Effector memory CD8-positive, alpha-beta T cell (primary cell): ENCODE measurements around the gene AUTS2.

Experiments
- ATAC-seq: fragments of 150-1000 bp; cut with Tn5 transposase; replicated peaks from 2 replicates; pipeline ENCODE4 v1.10.0; 2021; ENCODE audit warnings: mild to moderate bottlenecking, moderate library complexity
- DNase-seq, 3 experiments: peaks; one replicate each; pipeline ENCODE4 v3.0.0; 2021
- H3K27ac Mint-ChIP-seq, 2 donors: one replicate each; pipeline ENCODE4 v1.8.0; 2022; ENCODE audit warnings: mild to moderate bottlenecking in 2 of 2, mixed read lengths in 2 of 2, moderate library complexity in 2 of 2
- H3K27me3 Mint-ChIP-seq, 2 donors: one replicate each; pipeline ENCODE4 v1.8.0; 2022; ENCODE audit warnings: mixed read lengths in 2 of 2
- H3K36me3 Mint-ChIP-seq: one replicate; pipeline ENCODE4 v1.8.0; 2022; ENCODE audit warnings: mild to moderate bottlenecking, moderate library complexity, mixed read lengths; ENCODE audit not compliant: insufficient read depth
- H3K4me1 Mint-ChIP-seq, 2 donors: one replicate each; pipeline ENCODE4 v1.8.0; 2022; ENCODE audit warnings: low read depth in 2 of 2, mixed read lengths in 2 of 2
- H3K4me3 Mint-ChIP-seq, 2 donors: one replicate each; pipeline ENCODE4 v1.8.0; 2022; ENCODE audit warnings: mild to moderate bottlenecking in 2 of 2, mixed read lengths in 2 of 2, moderate library complexity in 2 of 2
- H3K9me3 Mint-ChIP-seq, 2 donors: one replicate each; pipeline ENCODE4 v1.8.0; 2022; ENCODE audit warnings: mixed read lengths in 2 of 2

The AUTS2 gene

DNA sequence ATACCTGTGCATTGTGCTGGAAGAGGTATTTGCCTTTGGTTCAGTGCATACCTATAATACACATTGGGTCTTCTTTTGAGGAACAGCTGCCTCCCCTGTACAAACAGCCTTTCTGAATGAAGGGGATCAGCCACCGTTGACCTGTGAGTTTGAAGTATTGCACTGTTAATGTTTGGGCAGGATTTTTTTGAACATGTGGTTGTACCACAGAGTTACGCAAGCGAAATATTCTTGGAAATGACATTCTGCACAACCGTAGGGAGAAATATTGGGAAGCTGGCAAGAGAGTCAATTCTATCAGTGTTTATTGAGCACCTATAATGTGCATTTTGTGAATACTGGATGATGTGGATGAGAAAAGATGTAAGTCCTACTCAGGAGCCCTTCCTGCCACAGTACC is 270.6 kb downstream of the AUTS2 start:
- H3K36me3 Mint-ChIP-seq: no peaks in the 10 kb centered on the region
- H3K4me1 Mint-ChIP-seq: peaks cover 0 to 4% of the 10 kb centered on the region in 2 donors
- H3K9me3 Mint-ChIP-seq: no peaks in the 10 kb centered on the region
- H3K4me3 Mint-ChIP-seq: no peak overlapping the region
- ATAC-seq (no peak), DNase-seq (no peak)
- no peak overlapping the region for H3K27ac Mint-ChIP-seq
- H3K27me3 Mint-ChIP-seq: peaks cover 0 to 4% of the 10 kb centered on the region in 2 donors

DNA sequence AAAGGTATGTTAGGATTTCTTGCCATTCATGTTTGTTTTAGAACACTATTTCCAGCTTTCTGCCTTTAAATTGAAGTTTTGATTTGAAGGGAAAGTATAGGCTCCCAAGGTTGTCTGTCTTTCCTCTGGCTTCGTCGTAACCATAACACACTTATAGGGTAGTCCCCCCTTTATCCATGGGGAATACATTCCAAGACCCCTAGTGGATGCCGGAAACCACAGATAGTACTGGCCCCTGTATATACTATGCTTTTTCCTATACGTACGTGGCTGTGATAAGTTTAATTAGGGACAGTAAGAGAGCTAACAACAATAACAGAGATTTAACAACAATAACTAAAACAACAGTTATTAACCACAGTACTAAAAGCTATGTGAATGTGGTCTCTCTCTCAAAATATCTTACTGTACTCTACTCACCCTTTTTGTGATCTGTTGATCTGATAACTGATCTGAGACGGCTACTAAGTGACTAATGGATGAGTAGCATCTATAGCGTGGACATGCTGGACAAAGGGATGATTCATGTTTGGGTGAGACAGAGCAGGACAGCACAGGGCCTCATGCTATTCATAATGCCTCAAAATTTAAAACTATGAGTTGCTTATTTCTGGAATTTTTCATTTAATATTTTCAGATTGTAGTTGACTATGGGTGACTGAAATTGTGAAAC is 273.1 kb downstream of the AUTS2 start:
- ATAC-seq: no peak
- no peaks in the 10 kb centered on the region for H3K9me3 Mint-ChIP-seq
- H3K27me3 Mint-ChIP-seq: no peaks in the 10 kb centered on the region
- H3K4me1 Mint-ChIP-seq: peaks cover 0 to 4% of the 10 kb centered on the region in 2 donors
- no peak for DNase-seq
- H3K36me3 Mint-ChIP-seq: no peaks in the 10 kb centered on the region
- no peak overlapping the region for H3K27ac Mint-ChIP-seq
- H3K4me3 Mint-ChIP-seq: no peak overlapping the region

DNA sequence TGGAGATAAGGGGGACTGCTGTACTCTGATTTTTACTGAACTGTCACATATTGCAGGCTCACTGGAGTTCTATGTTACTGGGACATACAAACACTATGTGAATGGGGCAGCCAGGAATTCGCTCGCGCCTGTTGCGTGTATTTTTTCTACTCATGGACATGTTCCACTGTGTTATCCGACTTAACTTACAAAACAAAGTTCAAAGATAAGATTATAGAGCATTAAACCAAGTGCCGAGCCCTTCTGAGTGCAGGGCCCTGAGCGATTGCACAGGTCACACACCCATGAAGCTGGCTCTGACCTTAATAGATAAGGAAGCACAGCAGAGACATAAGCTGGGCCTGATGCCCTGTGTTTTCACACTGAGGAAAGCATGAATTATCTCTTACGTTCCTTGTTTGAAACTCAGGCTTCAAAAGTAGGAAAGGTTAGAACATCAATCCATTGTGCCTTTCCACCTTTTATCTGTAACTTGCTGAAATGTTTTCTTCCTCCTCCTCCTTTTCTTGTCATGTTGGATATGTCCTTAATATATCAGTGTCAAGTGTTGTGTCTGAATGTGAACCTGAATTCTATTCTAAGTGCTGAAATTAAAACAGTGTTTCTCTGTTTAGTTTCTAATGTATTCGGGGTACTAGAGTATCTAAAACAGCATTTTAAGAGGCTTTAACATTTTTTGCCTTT is 273.8 kb downstream of the AUTS2 start:
- H3K27me3 Mint-ChIP-seq: no peaks in the 10 kb centered on the region
- DNase-seq (no peak), ATAC-seq (no peak)
- no peak overlapping the region for H3K27ac Mint-ChIP-seq
- no peaks in the 10 kb centered on the region for H3K9me3 Mint-ChIP-seq
- H3K4me3 Mint-ChIP-seq: no peak overlapping the region
- peaks cover 0 to 4% of the 10 kb centered on the region in 2 donors for H3K4me1 Mint-ChIP-seq
- no peaks in the 10 kb centered on the region for H3K36me3 Mint-ChIP-seq

DNA sequence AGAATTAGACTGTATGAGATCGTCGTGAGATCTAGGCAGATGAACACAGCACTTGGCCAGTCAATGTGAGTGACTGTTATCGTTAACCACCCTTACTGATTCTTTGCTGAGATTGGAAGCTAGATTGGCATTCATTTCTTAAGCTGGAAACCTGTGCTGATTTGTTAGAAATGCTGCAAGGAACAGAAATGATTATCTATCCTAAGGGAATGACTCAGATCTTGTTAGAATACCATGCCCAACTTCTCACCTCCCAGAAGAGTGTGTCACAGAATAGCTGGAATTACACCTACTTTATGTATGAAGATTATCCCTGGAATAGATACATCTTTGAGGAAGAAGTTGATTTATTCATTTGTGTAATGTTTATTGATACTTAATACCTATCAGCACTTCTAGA is 275.2 kb downstream of the AUTS2 start:
- peaks cover 0 to 4% of the 10 kb centered on the region in 2 donors for H3K4me1 Mint-ChIP-seq
- no peaks in the 10 kb centered on the region for H3K9me3 Mint-ChIP-seq
- no peak overlapping the region for H3K4me3 Mint-ChIP-seq
- peak overlapping the region in 1 of 2 donors; percentile 23 for H3K27ac Mint-ChIP-seq
- DNase-seq (no peak), ATAC-seq (no peak)
- H3K36me3 Mint-ChIP-seq: no peaks in the 10 kb centered on the region
- H3K27me3 Mint-ChIP-seq: peaks cover 0 to 13% of the 10 kb centered on the region in 2 donors

DNA sequence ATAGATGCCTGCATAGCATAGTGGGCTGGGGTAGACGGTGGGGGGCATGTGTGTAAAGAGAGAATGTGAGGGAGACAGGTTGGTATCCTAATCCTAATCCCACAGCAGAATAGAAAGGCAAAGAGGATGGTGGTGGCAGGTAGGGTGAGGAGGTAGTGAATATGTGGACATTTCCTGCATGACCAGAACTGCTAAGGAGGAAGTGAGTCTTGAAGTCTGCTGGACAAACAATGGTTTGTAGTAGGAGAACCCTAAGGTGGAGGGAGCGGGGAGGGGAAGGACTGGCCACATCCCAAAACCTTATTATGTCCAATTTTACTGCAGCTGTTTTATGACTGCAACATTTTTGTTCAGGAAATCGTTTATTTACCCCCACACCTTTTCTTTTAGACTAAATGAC is 279.7 kb downstream of the AUTS2 start:
- ATAC-seq (no peak), DNase-seq (no peak)
- no peak overlapping the region for H3K4me3 Mint-ChIP-seq
- H3K27ac Mint-ChIP-seq: no peak overlapping the region
- peaks cover 0 to 4% of the 10 kb centered on the region in 2 donors for H3K4me1 Mint-ChIP-seq
- peaks cover 0 to 17% of the 10 kb centered on the region in 2 donors for H3K27me3 Mint-ChIP-seq
- H3K9me3 Mint-ChIP-seq: no peaks in the 10 kb centered on the region
- H3K36me3 Mint-ChIP-seq: no peaks in the 10 kb centered on the region

DNA sequence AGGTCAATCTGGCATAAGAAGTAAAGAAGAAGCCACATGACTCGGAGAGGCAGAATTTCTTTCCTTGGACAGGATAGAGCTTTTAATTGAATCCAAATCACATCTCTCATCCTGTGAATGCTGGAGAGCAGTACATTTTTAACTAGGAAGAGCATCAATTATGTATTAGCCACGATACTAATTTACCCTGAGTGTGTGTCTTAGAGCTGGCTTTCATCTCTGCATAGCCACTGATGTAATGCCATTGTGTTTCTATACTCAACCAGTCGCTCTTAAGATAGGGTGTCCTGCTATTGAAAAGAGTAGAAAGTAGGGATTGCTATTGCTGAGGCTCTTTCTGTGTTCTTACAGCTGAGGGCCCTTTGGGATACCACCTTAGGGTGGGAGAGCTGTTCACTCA is 280.3 kb downstream of the AUTS2 start:
- Mint-ChIP-seq H3K4me3 (no peak overlapping the region), H3K27ac (no peak overlapping the region), H3K4me1 (peaks cover 0 to 3% of the 10 kb centered on the region in 2 donors), H3K9me3 (no peaks in the 10 kb centered on the region), H3K27me3 (peaks cover 0 to 17% of the 10 kb centered on the region in 2 donors), H3K36me3 (no peaks in the 10 kb centered on the region)
- DNase-seq (no peak), ATAC-seq (no peak)

DNA sequence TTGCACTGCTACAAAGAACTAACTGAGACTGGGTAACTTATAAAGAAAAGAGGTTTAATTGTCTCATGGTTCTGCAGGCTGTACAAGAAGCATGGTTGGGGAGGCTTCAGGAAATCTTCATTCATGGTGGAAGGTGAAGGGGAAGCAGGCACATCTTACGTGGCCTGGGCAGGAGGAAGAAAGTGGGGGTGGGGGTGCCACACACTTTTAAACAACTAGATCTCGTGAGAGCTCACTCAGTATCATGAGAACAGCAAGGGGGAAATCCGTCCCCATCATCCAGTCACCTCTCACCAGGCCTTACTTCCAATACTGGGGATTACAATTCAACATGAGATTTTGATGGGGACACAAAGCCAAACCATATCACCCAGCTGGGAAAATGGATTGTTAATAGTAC is 281.7 kb downstream of the AUTS2 start:
- ATAC-seq (no peak), DNase-seq (no peak)
- Mint-ChIP-seq H3K36me3 (no peaks in the 10 kb centered on the region), H3K27ac (no peak overlapping the region), H3K27me3 (peaks cover 0 to 17% of the 10 kb centered on the region in 2 donors), H3K4me3 (no peak overlapping the region), H3K9me3 (no peaks in the 10 kb centered on the region), H3K4me1 (no peaks in the 10 kb centered on the region)

DNA sequence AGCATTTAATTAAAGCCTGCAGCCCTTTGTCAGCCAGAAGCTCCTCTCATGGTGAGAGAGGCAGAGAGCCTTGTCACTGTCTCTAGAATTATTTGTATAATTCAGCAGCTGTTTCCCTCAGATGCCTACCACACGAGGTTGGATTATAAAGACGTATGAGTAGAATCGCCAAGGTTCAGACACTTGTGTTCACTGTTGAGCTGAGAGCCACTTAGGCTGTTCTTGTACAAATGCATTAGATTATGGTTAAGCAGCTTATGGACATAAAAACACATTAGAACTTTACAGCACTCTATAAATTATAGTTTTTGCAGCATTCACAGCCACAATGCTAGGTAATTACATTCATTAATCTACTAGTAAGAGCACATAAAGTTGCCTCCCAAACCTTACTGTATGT is 282.6 kb downstream of the AUTS2 start:
- H3K9me3 Mint-ChIP-seq: no peaks in the 10 kb centered on the region
- ATAC-seq (no peak), DNase-seq (no peak)
- H3K4me1 Mint-ChIP-seq: no peaks in the 10 kb centered on the region
- no peak overlapping the region for H3K4me3 Mint-ChIP-seq
- H3K36me3 Mint-ChIP-seq: no peaks in the 10 kb centered on the region
- no peak overlapping the region for H3K27ac Mint-ChIP-seq
- peaks cover 0 to 17% of the 10 kb centered on the region in 2 donors for H3K27me3 Mint-ChIP-seq

DNA sequence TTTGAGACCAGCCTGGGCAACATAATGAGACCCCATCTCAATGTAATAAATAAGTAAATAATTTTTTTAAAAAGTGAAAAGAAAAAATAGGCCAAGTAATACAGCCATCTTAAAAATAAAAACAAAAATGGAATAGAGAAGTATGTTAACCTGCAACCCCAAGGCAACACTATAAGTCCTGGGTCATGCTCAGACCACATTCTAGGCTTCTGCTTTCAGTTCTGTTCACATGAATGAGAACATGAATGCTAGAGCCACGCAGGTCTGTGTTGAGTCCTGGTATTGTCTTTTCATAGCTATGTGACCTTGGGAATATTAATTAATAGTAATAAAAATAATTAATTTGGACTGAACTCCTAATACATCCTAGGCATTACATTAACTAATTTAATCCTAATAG is 284.0 kb downstream of the AUTS2 start:
- H3K4me1 Mint-ChIP-seq: no peaks in the 10 kb centered on the region
- no peak overlapping the region for H3K4me3 Mint-ChIP-seq
- DNase-seq: no peak
- no peaks in the 10 kb centered on the region for H3K9me3 Mint-ChIP-seq
- no peak for ATAC-seq
- no peak overlapping the region for H3K27ac Mint-ChIP-seq
- H3K36me3 Mint-ChIP-seq: no peaks in the 10 kb centered on the region
- H3K27me3 Mint-ChIP-seq: peaks cover 0 to 17% of the 10 kb centered on the region in 2 donors

DNA sequence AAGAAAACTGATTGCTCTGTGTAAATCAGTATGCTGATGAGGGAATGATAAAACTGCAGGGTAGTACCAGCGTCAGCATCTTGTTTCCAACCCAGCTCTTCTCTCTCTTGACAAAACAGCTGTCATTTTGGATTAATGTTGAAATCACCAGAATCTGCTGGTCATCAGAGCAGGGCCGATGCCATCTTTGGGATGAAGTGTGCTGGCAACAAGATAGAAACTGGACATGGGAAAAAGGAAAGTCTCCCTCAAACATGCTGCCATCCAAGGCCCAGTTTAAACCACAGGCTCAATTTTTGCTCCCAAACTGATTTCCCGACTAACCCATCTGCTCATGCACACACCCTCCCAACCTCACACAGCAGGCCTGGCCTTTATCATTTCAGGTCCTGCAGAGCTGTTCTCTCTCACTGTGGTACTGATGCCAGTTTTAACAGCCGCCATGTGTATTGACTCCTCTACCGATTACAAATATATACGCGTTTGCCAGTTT is 285.2 kb downstream of the AUTS2 start:
- DNase-seq: no peak

DNA sequence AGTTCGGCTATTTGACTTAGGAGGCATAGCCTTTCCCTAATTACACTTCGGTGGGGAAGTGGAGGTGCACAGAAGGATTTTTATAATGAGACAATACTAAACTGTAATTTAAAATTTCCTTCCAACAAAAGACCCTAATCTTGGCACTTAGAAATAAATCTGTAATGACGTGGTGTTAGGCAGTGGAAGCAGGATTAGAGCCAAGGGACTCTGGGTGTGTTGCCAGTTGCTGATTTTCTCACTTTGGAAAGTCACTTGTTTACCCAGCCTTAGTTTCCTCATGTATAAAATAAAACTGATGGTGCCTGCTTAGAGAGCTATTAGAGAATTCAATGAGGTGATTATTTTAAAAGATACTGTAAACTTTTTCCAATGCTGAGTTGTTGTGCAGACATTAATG is 287.2 kb downstream of the AUTS2 start:
- Mint-ChIP-seq H3K9me3 (no peaks in the 10 kb centered on the region), H3K4me1 (no peaks in the 10 kb centered on the region), H3K27me3 (no peaks in the 10 kb centered on the region), H3K4me3 (no peak overlapping the region), H3K27ac (no peak overlapping the region), H3K36me3 (no peaks in the 10 kb centered on the region)
- ATAC-seq (no peak), DNase-seq (no peak)

More for the DNA sequence above, 285.2 kb downstream of the AUTS2 start:
- no peaks in the 10 kb centered on the region for H3K9me3 Mint-ChIP-seq
- H3K27ac Mint-ChIP-seq: no peak overlapping the region
- no peaks in the 10 kb centered on the region for H3K4me1 Mint-ChIP-seq
- H3K4me3 Mint-ChIP-seq: no peak overlapping the region
- ATAC-seq: no peak
- H3K27me3 Mint-ChIP-seq: peaks cover 0 to 5% of the 10 kb centered on the region in 2 donors
- no peaks in the 10 kb centered on the region for H3K36me3 Mint-ChIP-seq

DNA sequence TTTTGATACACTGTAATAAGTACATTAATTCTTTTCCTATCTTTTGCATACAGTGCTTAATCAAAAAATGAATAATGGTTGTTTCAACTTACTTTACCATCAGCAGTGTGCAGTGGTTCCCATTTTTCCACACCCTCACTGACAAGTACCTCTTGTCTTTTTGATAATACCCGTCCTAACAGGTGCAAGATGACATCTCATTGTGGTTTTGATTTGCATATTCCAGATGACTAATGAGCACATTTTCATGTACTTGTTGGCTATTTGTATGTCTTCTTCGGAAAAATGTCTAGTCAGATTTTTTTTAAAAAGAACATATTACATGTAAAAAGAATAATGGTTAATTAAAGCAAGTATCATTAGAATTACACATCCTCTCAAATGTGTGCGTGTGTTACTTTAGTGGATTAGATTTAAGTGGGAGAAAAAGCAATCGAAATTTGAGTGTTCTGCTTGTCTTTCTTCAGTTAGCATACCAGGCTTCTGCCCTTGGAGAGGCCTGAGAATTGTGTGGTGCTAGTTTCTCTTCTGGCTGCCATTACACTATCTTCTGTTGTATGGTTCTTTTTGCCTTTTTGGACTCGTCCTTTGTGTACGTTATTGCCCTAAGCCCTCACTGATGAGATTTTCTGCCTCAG is 291.2 kb downstream of the AUTS2 start:
- Mint-ChIP-seq H3K4me3 (no peak overlapping the region), H3K27ac (no peak overlapping the region), H3K9me3 (no peaks in the 10 kb centered on the region), H3K27me3 (no peaks in the 10 kb centered on the region), H3K36me3 (no peaks in the 10 kb centered on the region), H3K4me1 (no peaks in the 10 kb centered on the region)
- no peak for DNase-seq
- ATAC-seq: no peak

DNA sequence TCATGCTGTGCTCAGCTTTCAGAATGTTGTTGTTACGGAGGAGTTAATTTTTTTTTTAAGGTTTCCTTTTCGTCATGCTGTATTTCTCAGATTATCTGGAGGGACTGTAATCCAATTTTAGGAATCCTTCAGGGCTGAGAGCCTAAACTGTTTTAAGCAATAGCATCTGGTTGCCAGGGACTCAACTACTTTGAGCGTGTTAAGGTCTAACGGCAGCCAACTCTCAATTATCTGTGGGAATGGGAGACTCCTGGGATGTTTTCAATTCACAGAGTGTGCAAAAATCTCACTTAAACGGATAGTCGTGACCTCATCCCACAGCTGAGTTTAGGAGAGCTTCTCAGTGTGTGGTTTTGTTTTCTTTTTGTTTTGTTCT is 291.7 kb downstream of the AUTS2 start:
- DNase-seq (no peak), ATAC-seq (no peak)
- no peaks in the 10 kb centered on the region for H3K36me3 Mint-ChIP-seq
- no peaks in the 10 kb centered on the region for H3K27me3 Mint-ChIP-seq
- no peak overlapping the region for H3K27ac Mint-ChIP-seq
- no peaks in the 10 kb centered on the region for H3K9me3 Mint-ChIP-seq
- H3K4me3 Mint-ChIP-seq: no peak overlapping the region
- H3K4me1 Mint-ChIP-seq: no peaks in the 10 kb centered on the region

DNA sequence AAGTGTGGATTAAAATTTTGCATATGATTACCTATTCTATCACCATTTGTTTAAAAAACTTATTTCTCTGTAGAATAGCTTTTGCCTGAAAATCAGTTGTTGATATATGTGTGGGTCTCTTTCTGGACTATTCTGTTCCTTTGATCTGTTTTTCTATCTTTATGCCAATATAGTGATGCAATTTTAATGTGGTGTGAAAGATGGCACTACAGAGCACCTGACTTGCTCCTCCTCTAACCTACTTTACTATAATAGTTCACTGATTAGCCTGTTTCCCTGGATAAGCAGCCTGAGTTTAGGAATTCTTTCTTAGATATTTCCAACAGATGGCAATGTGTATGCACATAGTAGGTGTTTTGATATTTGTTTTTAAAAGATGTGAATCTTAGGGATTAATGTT is 294.5 kb downstream of the AUTS2 start:
- no peak overlapping the region for H3K27ac Mint-ChIP-seq
- ATAC-seq: no peak
- no peak for DNase-seq
- peaks cover 0 to 7% of the 10 kb centered on the region in 2 donors for H3K27me3 Mint-ChIP-seq
- no peaks in the 10 kb centered on the region for H3K36me3 Mint-ChIP-seq
- H3K4me3 Mint-ChIP-seq: no peak overlapping the region
- H3K9me3 Mint-ChIP-seq: no peaks in the 10 kb centered on the region
- peaks cover 0 to 3% of the 10 kb centered on the region in 2 donors for H3K4me1 Mint-ChIP-seq
